ENCODE data around the gene SLC22A1.

DNA sequence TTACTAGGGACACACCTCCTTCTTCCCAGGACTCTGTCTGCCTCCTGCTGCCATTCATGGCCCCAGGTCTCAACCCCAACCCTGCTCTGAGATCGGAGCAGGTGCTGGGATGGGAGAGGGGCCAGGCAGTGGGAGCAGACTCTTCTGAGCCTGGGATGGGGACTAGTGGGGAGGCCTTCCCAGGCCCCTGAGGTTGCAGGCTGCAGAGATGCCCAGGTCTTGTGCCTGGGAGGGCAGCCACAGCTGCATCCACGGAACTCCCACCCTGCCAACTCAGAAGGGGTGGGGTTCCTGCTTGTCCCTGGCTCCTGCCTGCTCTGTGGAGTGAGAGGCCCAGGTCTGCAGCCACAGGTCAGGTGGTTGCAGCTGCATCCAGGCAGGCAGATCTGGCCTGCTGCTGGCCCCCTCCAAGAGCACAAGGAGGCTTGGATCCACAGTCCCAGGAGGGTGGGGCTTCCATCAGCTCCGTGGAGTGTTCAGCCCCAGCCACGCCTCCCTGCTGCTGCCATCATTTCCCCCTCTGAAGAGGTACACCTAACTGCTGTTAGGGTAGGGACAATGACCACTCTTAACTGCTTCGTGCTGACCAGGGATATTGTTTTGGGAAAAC lies 2.9 kb upstream of the SLC22A1 start:
- TF ChIP-seq EP300 (IDR thresholded peaks at IDR 0.05; ENCODE audit: borderline replicate concordance in 1 of 2, control insufficient read depth in 1 of 2, low read depth in 2 of 2, low read length in 2 of 2) (no peak), EZH2 (IDR thresholded peaks at IDR 0.05; ENCODE audit: borderline replicate concordance, control insufficient read depth, low read depth, low read length) (no peak)

All from GM12878 (cell line).